NCI-H226 (cell line): Measurements from ENCODE around the gene MRPS18A.
A peak's percentile ranks its signal among the peaks of the same experiment; 100 is the strongest.
"Not testable (repeated sequence)": the region's sequence is repeated elsewhere in the genome, so short reads cannot be mapped to it uniquely, and the experiment has no call there.

ENCODE experiments used
- DNase-seq: peaks from one replicate; pipeline ENCODE4 v3.0.0-alpha.2; 2015

The MRPS18A gene

GRCh38 chr6:43669050-43669921, 18.3 kb downstream of the MRPS18A start:
- peak; percentile 58 for DNase-seq

DNA sequence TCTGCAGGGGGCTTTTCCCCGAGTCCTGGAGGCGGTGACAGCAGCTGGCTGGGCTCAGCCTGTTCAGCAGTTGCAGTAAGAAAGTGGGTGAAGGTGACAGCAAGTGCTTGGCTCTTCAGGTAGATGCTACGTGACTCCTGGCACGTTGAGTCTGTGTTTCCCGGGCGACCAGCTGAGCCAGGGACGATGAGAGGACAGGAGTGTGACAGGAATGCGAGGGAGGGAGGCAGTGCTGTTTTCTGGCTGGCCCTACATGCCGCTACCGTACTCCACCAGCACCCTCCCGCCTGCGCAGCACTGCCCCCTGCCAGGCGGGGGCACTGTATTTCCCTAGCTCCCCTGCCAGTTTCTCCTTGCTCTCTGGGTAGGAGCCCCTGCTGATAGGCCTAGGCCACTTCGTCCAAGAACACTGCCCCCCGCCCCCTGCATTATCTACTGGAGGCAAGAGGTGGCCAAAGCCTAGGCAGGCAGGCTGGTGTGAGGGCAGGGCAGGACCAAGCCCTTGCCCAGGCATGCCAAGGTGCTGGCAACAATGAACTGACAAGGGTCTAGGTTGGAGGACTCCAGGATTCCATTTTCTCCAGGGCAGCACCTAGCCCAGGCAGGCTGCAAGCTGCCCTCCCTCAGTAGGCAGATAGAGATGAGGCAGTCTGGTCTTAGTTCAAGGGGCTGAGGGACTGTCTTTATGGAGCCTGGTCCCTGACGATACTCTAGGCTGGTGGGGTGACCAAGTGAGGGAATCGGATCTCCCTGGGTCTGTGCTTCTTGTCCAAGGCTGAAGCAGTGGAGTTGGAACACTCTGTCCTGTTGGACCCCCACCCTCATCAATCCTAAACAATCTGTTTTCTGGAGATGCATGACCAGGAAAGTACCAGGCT, 19.2 kb downstream of the MRPS18A start:
- DNase-seq = peak; percentile 21

DNA sequence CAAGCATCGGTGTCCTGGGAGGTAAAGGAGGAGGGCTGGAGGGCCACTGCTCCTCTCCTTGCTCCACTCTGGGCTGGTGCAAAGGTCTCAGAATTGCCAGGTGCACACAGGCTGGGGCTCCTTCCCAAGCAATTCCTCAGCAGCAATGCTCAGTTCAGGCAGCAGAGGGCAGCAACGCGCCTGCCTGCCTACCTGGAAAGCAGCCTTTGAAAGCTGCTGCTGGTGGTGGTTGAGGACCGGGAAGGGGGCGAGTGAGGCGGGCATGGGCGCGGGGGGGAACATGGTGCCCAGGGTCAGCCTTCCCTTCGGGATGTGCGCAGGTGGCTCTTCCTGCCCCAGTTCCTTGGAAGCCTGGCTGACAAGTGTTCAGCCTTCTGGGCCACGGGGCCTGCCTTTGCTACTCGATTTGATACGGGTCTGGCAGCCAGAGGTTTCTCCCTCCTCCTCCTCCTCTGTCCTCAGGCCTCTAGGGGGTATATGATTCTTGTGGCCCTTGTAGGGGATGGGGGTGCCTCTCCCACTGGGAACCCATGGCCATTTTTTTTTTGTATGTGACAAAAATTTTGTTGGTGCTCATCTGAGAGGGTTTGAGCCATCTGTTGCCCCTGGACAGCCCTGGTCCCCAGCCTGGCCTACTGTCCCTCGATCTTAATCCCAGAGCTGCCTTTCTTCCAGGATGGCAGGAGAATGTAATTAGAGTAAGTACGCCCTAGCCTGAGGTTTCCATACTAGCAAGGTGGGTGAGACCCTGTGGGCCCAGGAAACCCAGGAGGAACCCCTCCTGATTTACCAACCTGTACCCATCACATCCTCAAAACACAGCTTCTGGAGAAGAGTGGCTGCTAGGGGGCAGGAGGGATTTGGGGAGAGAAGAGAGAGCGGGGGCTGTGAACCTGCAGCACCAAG, 20.1 kb downstream of the MRPS18A start:
- DNase-seq = peak; percentile 63

DNA sequence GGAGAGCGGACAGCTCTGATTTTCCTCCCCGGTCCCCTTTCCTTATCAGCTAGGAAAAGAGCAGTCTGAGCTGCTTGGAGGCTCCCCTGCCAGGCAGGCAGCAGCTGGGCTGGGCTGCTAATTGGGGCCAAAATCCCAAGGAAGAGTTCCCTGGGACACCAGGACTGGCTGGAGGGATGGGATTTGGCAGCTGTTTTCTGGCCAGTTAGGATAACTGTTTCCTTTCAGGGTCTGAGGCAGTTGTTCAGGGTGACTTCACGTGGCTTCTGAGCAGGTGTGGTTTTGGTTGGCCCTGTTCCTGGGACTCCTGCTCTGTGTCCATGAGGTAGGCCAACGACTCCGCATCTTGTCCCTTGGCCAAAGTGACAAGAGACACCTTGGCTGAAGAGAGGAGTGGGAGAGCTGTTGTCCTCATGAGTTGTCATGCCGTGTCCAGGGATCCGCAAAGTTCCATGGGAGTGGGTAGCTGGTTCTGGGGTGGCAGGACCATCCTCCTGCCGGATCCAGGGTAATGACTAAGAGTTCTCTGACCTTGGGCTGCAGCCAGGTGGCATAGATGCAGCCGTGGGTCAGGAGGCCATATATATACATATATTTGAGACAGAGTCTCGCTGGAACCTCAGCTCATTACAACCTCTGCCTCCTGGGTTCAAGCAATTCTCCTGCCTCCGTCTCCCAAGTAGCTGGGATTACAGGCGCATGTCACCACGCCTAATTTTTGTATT, 21.2 kb downstream of the MRPS18A start:
- no peak for DNase-seq

DNA sequence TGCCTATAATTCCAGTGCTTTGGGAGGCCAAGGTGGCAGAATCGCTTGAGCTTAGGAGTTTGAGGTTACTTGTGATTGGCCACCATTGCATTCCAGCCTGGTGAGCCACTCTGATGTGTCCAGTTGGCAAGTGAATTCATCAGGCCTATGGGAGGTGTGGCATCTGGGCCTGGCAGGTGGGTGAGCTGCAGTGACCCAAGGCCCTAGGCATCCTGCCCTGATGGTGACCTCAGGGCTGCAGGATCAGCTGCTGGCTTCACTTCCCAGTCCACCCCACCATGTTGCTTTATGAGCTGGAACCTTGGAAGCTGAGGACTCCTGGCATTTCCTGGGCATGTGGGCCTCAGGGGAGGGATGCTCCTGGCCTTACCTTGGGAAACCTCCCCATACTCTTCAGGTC, 22.2 kb downstream of the MRPS18A start:
- DNase-seq = peak; percentile 79

GRCh38 chr6:43662948-43663347, 24.6 kb downstream of the MRPS18A start:
- DNase-seq = not testable (repeated sequence)

DNA sequence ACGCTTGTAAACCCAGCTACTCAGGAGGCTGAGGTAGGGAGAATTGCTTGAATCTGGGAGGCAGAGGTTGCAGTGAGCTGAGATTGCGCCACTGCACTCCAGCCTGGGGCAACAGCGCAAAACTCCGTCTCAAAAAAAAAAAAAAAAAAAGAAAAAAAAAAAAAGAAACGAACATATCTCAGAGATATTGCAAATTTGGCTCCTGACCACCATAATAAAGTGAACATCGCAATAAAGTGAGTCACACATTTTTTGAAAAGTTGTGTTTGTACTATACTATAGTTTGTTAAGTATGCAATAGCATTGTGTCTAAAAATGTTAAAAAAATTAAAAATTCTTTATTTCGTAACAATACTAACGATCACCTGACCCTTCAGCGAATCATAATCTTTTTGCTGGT, 29.4 kb downstream of the MRPS18A start:
- DNase-seq = peak; percentile 67

GRCh38 chr6:43657221-43657802, 30.3 kb downstream of the MRPS18A start:
- no peak for DNase-seq

DNA sequence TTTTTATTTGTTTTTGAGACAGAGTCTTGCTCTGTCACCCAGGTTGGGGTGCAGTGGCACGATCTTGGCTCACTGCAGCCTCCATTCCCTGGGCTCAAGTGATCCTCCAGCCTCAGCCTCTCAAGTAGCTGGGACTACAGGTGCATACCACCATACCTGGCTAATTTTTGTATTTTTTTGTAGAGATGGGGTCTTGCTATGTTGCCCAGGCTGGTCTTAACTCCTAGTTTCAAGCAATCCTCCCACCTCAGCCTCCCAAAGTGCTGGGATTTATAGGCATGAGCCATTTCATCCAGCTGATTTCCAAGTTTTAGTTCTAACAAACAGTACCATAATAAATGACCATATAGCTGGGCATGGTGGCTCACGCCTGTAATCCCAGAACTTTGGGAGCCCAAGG, 34.8 kb downstream of the MRPS18A start:
- DNase-seq = not testable (repeated sequence)

DNA sequence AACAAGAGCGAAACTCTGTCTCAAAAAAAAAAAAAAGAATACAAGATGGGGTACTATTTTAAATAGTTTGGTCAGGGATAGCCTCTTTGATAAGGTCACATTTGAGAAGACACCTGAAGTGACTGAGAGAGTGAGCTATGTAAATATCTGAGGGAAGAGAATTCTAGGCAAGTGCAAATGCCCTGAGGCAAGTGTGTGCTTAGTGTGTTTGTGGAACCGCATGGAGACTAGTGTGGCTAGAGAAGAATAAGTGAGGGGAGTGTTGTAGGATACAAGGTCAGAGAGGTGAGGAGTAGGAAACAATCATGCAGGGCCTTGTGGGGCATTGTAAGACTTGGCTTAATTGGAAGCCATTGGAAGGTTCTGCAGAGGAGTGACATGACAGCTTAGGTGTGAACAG, 39.3 kb downstream of the MRPS18A start:
- DNase-seq = no peak

DNA sequence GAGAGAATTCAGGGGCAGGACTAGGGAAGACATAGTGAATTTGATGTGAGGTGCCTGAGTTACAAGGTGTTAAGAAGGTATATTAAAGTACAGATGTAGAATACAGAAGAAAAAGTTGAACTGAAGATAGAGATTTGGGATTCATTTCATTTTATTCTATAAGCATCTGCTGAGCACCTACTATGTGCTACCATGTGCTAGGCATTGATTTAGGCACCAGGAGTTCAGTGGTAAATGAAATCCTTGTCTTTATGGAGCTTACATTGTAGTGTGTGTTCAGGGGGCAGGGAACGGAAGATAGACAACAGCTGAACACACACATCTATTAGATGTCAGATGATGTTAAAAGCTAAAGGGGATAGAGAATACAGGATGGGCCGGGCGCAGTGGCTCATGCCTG, 40.0 kb downstream of the MRPS18A start:
- no peak for DNase-seq

- no peak for DNase-seq
Measured at GRCh38 chr6:43645613-43645964, 42.0 kb downstream of the MRPS18A start.

DNA sequence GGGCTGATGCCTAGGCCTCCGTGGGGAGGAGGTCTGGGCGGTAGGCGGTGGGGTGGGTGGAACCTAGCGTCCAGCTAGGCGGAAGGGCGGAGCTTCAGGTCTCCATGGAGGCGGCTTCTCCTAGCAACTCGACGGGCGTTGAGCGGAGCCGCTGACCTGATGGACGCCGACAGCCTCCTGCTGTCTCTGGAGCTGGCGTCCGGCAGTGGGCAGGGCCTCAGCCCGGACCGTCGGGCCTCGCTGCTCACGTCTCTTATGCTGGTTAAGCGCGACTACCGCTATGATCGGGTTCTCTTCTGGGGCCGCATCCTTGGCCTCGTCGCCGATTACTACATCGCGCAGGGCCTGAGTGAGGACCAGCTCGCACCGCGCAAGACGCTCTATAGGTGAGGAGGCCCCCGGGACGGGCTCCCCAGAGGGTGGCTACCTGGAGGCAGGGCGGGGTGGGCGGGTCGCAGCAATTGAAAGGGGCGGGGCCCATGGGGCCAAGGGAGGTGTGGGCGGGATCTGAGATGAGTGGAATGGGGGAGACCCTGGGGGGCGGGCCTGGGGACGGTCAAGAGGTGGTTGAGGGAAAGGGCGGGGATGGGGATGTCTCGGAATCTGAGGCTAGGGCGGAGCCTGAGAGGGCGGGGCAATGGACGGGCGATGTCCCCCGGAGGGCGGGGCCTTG, 42.5 kb downstream of the MRPS18A start, which contains the start of gene RSPH9:
RSPH9 (plus strand) TSS at position 97 of the 673 bp plus-strand sequence; CDS start at position 160, 63 bp downstream.
- DNase-seq = no peak

DNA sequence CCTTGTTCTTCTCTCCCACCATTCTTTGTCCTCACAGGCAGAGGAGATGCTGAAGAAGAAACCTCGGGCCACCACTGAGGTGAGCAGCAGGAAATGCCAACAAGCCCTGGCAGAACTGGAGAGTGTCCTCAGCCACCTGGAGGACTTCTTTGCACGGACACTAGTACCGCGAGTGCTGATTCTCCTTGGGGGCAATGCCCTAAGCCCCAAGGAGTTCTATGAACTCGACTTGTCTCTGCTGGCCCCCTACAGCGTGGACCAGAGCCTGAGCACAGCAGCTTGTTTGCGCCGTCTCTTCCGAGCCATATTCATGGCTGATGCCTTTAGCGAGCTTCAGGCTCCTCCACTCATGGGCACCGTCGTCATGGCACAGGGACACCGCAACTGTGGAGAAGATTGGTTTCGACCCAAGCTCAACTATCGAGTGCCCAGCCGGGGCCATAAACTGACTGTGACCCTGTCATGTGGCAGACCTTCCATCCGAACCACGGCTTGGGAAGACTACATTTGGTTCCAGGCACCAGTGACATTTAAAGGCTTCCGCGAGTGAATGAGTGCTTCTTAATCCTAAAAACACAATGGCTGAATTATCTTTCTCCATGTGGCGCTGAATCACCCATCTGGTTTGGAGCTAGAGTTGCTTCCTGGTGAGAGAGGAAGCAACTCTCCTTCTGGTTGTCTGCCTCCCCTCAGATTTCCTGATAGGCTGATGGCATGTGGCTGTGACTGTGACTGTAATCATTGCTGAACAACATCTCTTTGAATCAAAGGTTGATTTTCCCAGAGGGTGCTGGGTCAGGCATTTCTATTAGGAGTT, 47.4 kb downstream of the MRPS18A start:
- no peak for DNase-seq

- no peak for DNase-seq
Measured at GRCh38 chr6:43636308-43636659, 51.3 kb downstream of the MRPS18A start.

DNA sequence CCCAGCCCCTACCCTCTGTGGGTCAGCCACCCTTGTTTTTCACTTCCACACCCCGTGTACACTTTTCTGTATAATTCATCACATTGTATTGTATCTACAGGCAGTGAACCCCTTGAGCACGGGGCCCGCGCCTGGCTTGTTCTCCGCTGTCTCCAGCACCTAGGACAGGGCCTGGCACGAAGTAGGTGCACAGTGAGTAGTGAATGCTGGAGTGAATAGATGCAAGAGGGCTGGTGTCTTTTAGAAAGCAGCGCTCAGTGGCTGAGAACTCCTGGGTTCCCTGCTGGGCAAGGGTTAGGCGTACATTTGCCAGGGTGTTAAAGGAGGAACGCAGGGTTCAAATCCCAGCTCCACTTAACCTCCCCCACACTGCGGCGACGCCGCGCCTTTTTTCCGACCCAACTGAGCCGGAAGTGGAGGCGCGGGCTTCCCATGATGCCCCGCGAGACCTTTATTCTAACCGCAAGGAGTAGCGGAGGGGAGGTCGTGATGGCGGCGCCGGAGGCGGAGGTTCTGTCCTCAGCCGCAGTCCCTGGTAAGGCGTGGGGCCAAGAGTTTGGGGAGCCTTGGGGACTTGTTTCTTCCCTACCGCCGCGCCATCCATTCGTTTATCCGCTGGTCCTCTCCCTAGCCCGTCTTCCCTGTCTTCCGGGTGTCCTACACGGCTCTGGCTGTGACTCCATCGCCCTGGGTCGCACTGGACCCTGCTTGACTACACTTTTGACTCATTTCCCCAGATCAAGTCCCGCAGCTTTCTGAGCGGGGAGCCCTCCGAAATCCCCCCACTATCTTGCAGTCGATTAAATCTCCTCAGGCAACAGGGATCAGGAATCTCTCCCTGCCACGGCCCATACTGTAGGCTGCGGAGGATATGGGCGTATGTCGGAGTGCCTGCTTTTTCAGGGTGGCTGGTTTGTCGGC, 51.9 kb downstream of the MRPS18A start, which contains the start of gene MAD2L1BP:
MAD2L1BP (plus strand) TSS at position 454 of the 921 bp plus-strand sequence; CDS start at position 490, 36 bp downstream.
- peak; percentile 74 for DNase-seq

DNA sequence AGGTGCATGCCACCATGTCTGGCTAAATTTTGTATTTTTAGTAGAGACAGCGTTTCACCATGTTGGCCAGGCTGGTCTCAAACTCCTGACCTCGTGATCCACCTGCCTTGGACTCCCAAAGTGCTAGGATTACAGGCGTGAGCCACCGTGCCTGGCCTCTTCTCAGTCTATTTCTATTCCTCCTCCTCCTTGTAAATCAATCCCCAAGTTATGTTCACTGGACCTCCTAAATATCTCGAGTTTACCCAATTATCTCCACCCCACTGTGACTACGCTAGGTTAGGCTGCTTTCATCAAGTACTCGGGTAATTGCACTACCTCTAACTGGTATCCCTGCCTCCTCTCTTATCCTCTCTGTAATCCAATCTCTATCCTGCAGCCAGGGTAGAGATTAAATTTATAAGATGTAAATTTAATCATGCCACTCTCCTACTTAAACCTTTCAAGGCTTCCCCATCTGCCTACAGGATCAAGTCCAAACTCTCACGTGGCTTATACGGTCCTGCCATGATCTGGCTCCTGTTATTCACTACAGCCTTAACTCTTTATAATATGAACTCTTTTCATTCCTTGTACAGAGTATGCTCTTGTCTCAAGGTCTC, 52.8 kb downstream of the MRPS18A start:
- no peak for DNase-seq

DNA sequence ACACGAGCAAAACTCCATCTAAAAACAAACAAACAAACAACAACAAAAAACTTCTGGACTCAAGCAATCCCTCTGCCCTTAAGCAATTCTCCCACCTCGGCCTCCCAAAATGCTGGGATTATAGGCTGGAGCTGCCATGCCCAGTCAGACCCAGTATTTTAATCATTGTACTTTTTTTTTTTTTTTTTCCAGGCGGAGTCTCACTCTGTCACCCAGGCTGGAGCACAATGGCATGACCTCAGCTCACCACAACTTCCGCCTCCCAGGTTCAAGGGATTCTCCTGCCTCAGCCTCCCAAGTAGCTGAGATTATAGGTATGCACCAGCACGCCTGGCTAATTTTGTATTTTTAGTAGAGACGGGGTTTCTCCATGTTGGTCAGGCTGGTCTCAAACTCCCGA, 54.6 kb downstream of the MRPS18A start:
- DNase-seq = not testable (repeated sequence)
